Hepatocyte (in vitro differentiated cells): ENCODE measurements around the gene NUAK2.

Experiments used
- EZH2 ChIP-seq: fragments of 200-600 bp; sonication (generic); IDR thresholded peaks from 2 replicates; pipeline ENCODE4 v1.6.1; 2016; ENCODE audit warnings: antibody characterized with exemption, mild to moderate bottlenecking, borderline replicate concordance
- TF ChIP-seq, protein P1 (sequence below): fragments of 200-600 bp; sonication (generic); IDR thresholded peaks from 2 replicates; pipeline ENCODE4 v1.5.1; 2016; ENCODE audit warnings: antibody characterized with exemption, mild to moderate bottlenecking; ENCODE audit not compliant: poor library complexity

DNA sequence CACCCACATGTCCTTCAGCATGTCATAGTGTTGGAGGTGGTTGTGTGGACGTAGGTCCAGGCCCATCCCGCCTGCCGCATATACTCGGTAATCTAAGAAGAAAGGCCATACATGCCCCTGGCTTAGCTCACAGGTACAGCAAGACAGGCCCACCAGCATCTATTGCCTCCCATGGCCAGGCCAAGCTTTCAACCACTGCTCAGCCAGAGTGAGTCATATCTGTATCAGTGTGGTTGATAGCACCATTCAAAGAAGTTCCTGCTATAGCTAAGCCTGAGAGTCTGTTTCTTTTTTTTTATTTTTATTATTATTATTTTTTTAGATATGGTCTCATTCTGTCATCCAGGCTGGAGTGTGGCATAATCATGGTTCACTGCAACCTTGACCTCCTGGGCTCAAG, 18.2 kb upstream of the NUAK2 start:
- TF ChIP-seq, protein P1, sequence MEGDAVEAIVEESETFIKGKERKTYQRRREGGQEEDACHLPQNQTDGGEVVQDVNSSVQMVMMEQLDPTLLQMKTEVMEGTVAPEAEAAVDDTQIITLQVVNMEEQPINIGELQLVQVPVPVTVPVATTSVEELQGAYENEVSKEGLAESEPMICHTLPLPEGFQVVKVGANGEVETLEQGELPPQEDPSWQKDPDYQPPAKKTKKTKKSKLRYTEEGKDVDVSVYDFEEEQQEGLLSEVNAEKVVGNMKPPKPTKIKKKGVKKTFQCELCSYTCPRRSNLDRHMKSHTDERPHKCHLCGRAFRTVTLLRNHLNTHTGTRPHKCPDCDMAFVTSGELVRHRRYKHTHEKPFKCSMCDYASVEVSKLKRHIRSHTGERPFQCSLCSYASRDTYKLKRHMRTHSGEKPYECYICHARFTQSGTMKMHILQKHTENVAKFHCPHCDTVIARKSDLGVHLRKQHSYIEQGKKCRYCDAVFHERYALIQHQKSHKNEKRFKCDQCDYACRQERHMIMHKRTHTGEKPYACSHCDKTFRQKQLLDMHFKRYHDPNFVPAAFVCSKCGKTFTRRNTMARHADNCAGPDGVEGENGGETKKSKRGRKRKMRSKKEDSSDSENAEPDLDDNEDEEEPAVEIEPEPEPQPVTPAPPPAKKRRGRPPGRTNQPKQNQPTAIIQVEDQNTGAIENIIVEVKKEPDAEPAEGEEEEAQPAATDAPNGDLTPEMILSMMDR, result no peak
- no peak for TF ChIP-seq EZH2
